Stimulated activated CD4-positive, alpha-beta T cell treated with anti-CD3 and anti-CD28 coated beads, TNF-alpha, amount 100 ng/mL, for 48 hours (primary cell): ENCODE data around the gene ZMAT2.
A peak's percentile ranks its signal among the peaks of the same experiment; 100 is the strongest.
"Not testable (repeated sequence)": the region's sequence is repeated elsewhere in the genome, so short reads cannot be mapped to it uniquely, and the experiment has no call there.

Experiments
- DNase-seq, 3 donors: peaks; one replicate each; pipeline ENCODE4 v3.0.0-alpha.2; 2020; ENCODE audit warnings: low read depth in 3 of 3

Gene ZMAT2

GRCh38 chr5:140708787-140709186 lies 8.5 kb downstream of the ZMAT2 start:
- not testable (repeated sequence) for DNase-seq

GRCh38 chr5:140710899-140711552 lies 10.8 kb downstream of the ZMAT2 start:
- peak; percentile 74 to 86 (median 80) for DNase-seq

- DNase-seq = no peak
These were observed 11.5 kb downstream of the ZMAT2 start for GRCh38 chr5:140711794-140712193.

GRCh38 chr5:140713562-140714094 lies 13.4 kb downstream of the ZMAT2 start:
- DNase-seq = no peak

- DNase-seq = not testable (repeated sequence)
These were observed 16.0 kb downstream of the ZMAT2 start for GRCh38 chr5:140716238-140716637.

GRCh38 chr5:140718266-140718592 lies 18.0 kb downstream of the ZMAT2 start:
- no peak for DNase-seq

- DNase-seq = not testable (repeated sequence)
These were observed 20.5 kb downstream of the ZMAT2 start for GRCh38 chr5:140720738-140721137.

GRCh38 chr5:140721395-140721794 lies 21.1 kb downstream of the ZMAT2 start:
- DNase-seq = not testable (repeated sequence)

- DNase-seq = peak; percentile 63 to 72 (median 63)
These were observed 25.7 kb downstream of the ZMAT2 start for GRCh38 chr5:140725799-140726471.

- no peak for DNase-seq
These were observed 32.9 kb downstream of the ZMAT2 start for GRCh38 chr5:140733098-140733497.

- no peak for DNase-seq
These were observed 34.1 kb downstream of the ZMAT2 start for GRCh38 chr5:140734354-140734753.

GRCh38 chr5:140737486-140737885 lies 37.2 kb downstream of the ZMAT2 start:
- no peak for DNase-seq

GRCh38 chr5:140741967-140742366 lies 41.7 kb downstream of the ZMAT2 start:
- DNase-seq = no peak

GRCh38 chr5:140753561-140753960 lies 53.3 kb downstream of the ZMAT2 start:
- no peak for DNase-seq
